ENCODE data around the gene IL17REL.

IL17REL gene

GRCh38 chr22:50012211-50013181, at the start of gene IL17REL:
Gene IL17REL, minus strand, starts transcription at chr22:50012765. Its CDS starts 119 bp downstream, at chr22:50012646.
- no peak for DNase-seq (ENCODE audit: low spot score)
- no peak within 1 kb of the TSS for H3K27ac ChIP-seq
- no peak for TF ChIP-seq CTCF (IDR thresholded peaks at IDR 0.05)
- H3K4me3 ChIP-seq, result no peak within 1 kb of the TSS

DNA sequence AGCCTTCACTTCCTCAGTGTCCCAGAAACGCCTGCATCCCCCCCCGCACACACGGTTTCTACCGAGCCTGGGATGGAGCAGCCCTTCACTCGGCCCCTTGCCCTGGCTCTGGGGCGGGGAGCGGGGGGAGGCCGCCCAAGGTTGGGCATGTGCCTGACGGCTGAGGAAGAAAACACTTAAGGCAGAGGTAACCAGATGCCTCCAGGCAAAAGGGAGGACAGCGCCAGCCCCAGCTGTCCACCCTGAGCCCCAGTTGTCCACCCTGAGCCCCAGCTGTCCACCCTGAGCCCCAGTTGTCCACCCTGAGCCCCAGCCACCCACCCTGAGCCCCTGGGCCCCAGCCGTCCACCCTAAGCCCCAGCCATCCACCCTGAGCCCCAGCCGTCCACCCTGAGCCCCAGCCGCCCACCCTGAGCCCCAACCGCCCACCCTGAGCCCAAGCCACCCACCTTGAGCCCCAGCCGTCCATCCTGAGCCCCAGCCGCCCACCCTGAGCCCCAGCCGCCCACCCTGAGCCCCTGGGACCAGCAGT, 49.3 kb upstream of the IL17REL start:
- TF ChIP-seq CTCF (IDR thresholded peaks at IDR 0.05), result no peak
- Histone ChIP-seq H3K27ac (no peak overlapping the region), H3K4me3 (no peak overlapping the region)
- no peak for DNase-seq (ENCODE audit: low spot score)

GRCh38 chr22:50061141-50061823, 48.7 kb upstream of the IL17REL start:
- DNase-seq (ENCODE audit: low spot score), result no peak
- Histone ChIP-seq H3K27ac (no peak overlapping the region), H3K4me3 (no peak overlapping the region)
- no peak for TF ChIP-seq CTCF (IDR thresholded peaks at IDR 0.05)

GRCh38 chr22:50060441-50061140, 48.0 kb upstream of the IL17REL start:
- no peak overlapping the region for H3K27ac ChIP-seq
- no peak overlapping the region for H3K4me3 ChIP-seq
- no peak for TF ChIP-seq CTCF (IDR thresholded peaks at IDR 0.05)
- no peak for DNase-seq (ENCODE audit: low spot score)

DNA sequence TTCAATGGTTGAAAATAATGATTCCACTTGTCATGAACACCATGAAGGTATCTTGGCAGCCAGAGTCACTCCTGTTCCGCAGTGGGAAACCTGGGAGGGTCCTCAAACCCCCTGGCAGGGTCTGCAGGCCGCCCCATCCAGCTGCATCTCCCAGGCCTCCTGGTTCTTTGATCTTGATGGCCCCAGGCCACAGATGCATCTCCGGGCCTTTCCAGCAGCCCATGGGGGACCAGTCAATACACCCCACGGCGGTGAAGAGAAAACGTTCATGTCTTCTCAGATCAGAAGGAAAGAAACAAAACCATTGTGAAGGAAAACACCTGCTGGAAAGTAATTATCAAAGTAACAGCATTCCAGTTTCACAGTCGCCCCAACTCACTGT, 47.3 kb upstream of the IL17REL start:
- TF ChIP-seq CTCF (IDR thresholded peaks at IDR 0.05), result no peak
- peak; percentile 68 for DNase-seq (ENCODE audit: low spot score)
- Histone ChIP-seq H3K4me3 (peak overlapping the region; percentile 58), H3K27ac (no peak overlapping the region)

GRCh38 chr22:50058906-50059880, 46.6 kb upstream of the IL17REL start:
- Histone ChIP-seq H3K27ac (no peak overlapping the region), H3K4me3 (peak overlapping the region; percentile 58)
- no peak for TF ChIP-seq CTCF (IDR thresholded peaks at IDR 0.05)
- DNase-seq (ENCODE audit: low spot score), result peak; percentile 64
